CD4-positive, alpha-beta T cell treated with Interferon alpha-2 for 1 hour (primary cell): ENCODE data around the gene NBPF9.
"Not testable (repeated sequence)": the region's sequence is repeated elsewhere in the genome, so short reads cannot be mapped to it uniquely, and the experiment has no call there.

ENCODE experiments used
- DNase-seq, 2 donors: peaks; one replicate each; pipeline ENCODE4 v3.0.0-alpha.2; 2020 to 2022

Gene NBPF9

GRCh38 chr1:149009761-149010160, 93.6 kb downstream of the NBPF9 start:
- DNase-seq = not testable (repeated sequence)

GRCh38 chr1:149008769-149009168, 94.6 kb downstream of the NBPF9 start:
- not testable (repeated sequence) for DNase-seq

- not testable (repeated sequence) for DNase-seq
Measured at GRCh38 chr1:149008326-149008725, 95.0 kb downstream of the NBPF9 start.
